Suprapubic skin (tissue), 4 donors: ENCODE results near the gene ZNF578. TPM values are rescaled to one million over a fixed set of nuclear protein-coding genes. Genes with fewer than 3 reads are reported as not detected.
"Not testable (repeated sequence)": the region's sequence is repeated elsewhere in the genome, so short reads cannot be mapped to it uniquely, and the experiment has no call there.

ENCODE experiments used
- DNase-seq, 2 donors: peaks; one replicate each; pipeline ENCODE4 v3.0.0-alpha.2; 2019; ENCODE audit warnings: low spot score in 2 of 2
- H3K27ac ChIP-seq: fragments of 200-600 bp; sonication (generic); one replicate; pipeline ENCODE4 v1.5.1; 2019
- H3K27me3 ChIP-seq: fragments of 200-600 bp; sonication (generic); one replicate; pipeline ENCODE4 v1.5.1; 2019
- H3K36me3 ChIP-seq: fragments of 200-600 bp; sonication (generic); one replicate; pipeline ENCODE4 v1.5.1; 2019
- H3K4me1 ChIP-seq: fragments of 200-600 bp; sonication (generic); one replicate; pipeline ENCODE4 v1.5.1; 2019
- H3K4me3 ChIP-seq: fragments of 200-600 bp; sonication (generic); one replicate; pipeline ENCODE4 v1.5.1; 2019; ENCODE audit warnings: mild to moderate bottlenecking
- H3K9me3 ChIP-seq: fragments of 200-600 bp; sonication (generic); one replicate; pipeline ENCODE4 v1.5.1; 2019
- EP300 ChIP-seq: sonication (generic); formaldehyde crosslinking; IDR thresholded peaks from one replicate; pipeline ENCODE4 v1.6.1; 2017; ENCODE audit warnings: antibody characterized with exemption
- POLR2A ChIP-seq, 2 donors: fragments of 450-650 bp; IDR thresholded peaks; one replicate each; pipeline ENCODE4 v1.6.1; 2017; ENCODE audit warnings: antibody characterized with exemption in 2 of 2, mild to moderate bottlenecking in 2 of 2, moderate library complexity in 2 of 2
- POLR2AphosphoS5 ChIP-seq, 3 donors: sonication (generic); formaldehyde crosslinking; IDR thresholded peaks; one replicate each; pipeline ENCODE4 v1.6.1; 2017; ENCODE audit warnings: antibody characterized with exemption in 3 of 3
- WGBS: methylation state at CpG from one replicate; pipeline ENCODE4 v1.1.5; 2018; 5-methylcytosine and 5-hydroxymethylcytosine counted together
- total RNA-seq, 4 donors: library from RNA; depleted of rRNA; stranded (reverse); fragments of >200 nt; gene quantifications; one replicate each; pipeline ENCODE4 v1.1.0, GENCODE V29; 2016
- TF ChIP-seq, protein P1 (sequence below), 2 donors: fragments of 200-600 bp in 1 of 2; fragments of 450-650 bp in 1 of 2; sonication (generic) in 1 of 2; IDR thresholded peaks; one replicate each; pipeline ENCODE4 v1.5.1; 2016 to 2019; ENCODE audit warnings: antibody characterized with exemption in 2 of 2, mild to moderate bottlenecking in 1 of 2, moderate library complexity in 1 of 2

The ZNF578 gene
- total RNA-seq, 4 donors from 2014 or later, result 0.38 to 1.0 (median 0.64) TPM

GRCh38 chr19:52554216-52554971 lies 101.0 kb downstream of the ZNF578 start:
- Histone ChIP-seq H3K27me3 (no peaks in the 10 kb centered on the region), H3K27ac (no peak overlapping the region), H3K4me1 (no peaks in the 10 kb centered on the region), H3K9me3 (peaks cover 56% of the 10 kb centered on the region), H3K4me3 (no peak overlapping the region), H3K36me3 (peaks cover 88% of the 10 kb centered on the region)
- DNase-seq, result no peak
- TF ChIP-seq EP300 (no peak), POLR2AphosphoS5 (IDR thresholded peaks at IDR 0.05) (no peak), POLR2A (IDR thresholded peaks at IDR 0.05) (no peak)
- TF ChIP-seq, protein P1, sequence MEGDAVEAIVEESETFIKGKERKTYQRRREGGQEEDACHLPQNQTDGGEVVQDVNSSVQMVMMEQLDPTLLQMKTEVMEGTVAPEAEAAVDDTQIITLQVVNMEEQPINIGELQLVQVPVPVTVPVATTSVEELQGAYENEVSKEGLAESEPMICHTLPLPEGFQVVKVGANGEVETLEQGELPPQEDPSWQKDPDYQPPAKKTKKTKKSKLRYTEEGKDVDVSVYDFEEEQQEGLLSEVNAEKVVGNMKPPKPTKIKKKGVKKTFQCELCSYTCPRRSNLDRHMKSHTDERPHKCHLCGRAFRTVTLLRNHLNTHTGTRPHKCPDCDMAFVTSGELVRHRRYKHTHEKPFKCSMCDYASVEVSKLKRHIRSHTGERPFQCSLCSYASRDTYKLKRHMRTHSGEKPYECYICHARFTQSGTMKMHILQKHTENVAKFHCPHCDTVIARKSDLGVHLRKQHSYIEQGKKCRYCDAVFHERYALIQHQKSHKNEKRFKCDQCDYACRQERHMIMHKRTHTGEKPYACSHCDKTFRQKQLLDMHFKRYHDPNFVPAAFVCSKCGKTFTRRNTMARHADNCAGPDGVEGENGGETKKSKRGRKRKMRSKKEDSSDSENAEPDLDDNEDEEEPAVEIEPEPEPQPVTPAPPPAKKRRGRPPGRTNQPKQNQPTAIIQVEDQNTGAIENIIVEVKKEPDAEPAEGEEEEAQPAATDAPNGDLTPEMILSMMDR (IDR thresholded peaks at IDR 0.05), result no peak
- 94% methylated on average over 15 of the region's 15 CpGs for WGBS

DNA sequence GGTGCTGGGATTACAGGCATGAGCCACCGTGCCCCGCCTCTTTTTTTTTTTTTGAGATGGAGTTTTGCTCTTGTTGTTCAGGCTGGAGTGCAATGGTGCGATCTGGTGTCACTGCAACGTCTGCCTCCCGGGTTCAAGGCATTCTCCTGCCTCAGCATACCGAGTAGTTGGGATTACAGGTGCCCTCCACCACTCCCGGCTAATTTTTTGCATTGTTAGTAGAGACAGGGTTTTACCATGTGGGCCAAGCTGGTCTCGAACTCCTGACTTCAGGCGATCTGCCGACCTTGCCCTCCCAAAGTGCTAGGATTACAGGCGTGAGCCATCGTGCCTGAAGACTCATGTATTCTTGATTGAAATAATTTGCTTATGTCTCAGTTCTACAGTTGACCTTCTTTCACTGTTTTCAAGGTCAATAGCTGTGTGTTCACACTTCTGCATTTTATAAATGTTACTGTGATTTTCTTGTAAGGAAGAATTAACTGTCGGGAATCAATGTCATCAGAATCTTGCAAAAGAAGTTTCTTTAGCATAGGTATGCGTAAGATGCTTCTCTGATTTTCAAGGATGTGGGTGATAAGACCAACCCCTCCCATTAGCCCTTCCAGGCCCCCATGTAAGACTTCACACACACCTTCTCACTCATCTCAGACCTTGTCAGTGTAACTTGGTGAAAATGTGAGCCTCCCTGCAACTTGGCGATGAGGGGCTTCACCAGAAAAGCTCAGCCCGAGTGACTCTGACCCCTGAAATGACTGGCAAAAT lies 104.1 kb downstream of the ZNF578 start:
- peaks cover 79% of the 10 kb centered on the region for H3K36me3 ChIP-seq
- no peaks in the 10 kb centered on the region for H3K4me1 ChIP-seq
- 97% methylated on average over 16 of the region's 16 CpGs for WGBS
- DNase-seq, result no peak
- H3K4me3 ChIP-seq, result no peak overlapping the region
- H3K27me3 ChIP-seq, result no peaks in the 10 kb centered on the region
- TF ChIP-seq, protein P1 (IDR thresholded peaks at IDR 0.05), result no peak
- TF ChIP-seq EP300, result no peak
- no peak for TF ChIP-seq POLR2AphosphoS5 (IDR thresholded peaks at IDR 0.05)
- TF ChIP-seq POLR2A (IDR thresholded peaks at IDR 0.05), result no peak
- peaks cover 59% of the 10 kb centered on the region for H3K9me3 ChIP-seq
- no peak overlapping the region for H3K27ac ChIP-seq

DNA sequence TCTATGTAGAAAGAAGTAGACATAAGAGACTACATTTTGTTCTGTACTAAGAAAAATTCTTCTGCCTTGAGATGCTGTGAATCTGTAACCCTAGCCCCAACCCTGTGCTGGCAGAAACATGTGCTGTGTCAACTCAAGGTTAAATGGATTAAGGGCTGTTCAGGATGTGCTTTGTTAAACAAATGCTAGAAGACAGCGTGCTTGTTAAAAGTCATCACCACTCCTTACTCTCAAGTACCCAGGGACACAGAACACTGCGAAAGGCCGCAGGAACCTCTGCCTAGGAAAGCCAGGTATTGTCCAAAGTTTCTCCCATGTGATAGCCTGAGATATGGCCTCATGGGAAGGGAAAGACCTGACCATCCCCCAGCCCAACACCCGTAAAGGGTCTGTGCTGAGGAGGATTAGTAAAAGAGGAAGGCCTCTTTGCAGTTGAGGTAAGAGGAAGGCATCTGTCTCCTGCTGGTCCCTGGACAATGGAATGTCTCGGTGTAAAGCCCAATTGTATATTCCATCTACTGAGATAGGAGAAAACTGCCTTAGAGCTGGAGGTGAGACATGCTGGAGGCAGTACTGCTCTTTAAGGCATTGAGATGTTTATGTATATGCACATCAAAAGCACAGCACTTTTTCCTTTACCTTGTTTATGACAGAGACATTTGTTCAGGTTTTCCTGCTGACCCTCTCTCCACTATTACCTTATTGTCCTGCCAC lies 105.5 kb downstream of the ZNF578 start:
- H3K9me3 ChIP-seq, result peaks cover 57% of the 10 kb centered on the region
- H3K4me3 ChIP-seq, H3K4me1 ChIP-seq, H3K27me3 ChIP-seq, H3K27ac ChIP-seq, DNase-seq: not testable (repeated sequence)
- 79% methylated on average over 5 of the region's 5 CpGs for WGBS
- peaks cover 78% of the 10 kb centered on the region for H3K36me3 ChIP-seq

DNA sequence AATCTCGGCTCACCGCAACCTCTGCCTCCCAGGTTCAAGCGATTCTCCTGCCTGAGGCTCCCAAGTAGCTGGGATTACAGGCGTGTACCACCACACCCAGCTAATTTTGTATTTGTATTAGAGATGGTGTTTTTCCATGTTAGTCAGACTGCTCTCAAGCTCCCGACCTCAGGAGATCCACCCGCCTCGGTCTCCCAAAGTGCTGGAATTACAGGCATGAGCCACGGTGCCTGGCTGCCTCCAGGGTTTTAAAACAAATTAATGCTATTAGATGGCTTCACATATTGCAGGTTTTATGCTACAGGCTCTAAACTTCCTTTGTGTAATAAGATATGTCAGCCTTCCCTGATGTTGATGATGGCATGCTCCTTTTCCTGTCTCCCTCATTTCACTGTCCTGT lies 108.3 kb downstream of the ZNF578 start:
- not testable (repeated sequence) for H3K27ac ChIP-seq, H3K27me3 ChIP-seq, H3K4me1 ChIP-seq, DNase-seq, H3K4me3 ChIP-seq
- Histone ChIP-seq H3K9me3 (peaks cover 35% of the 10 kb centered on the region), H3K36me3 (peaks cover 60% of the 10 kb centered on the region)
- 98% methylated on average over 8 of the region's 8 CpGs for WGBS

Other genes starting within 250 kb of the ZNF578 start
- gene ZNF766, start 184.0 kb upstream of the ZNF578 start, total RNA-seq, result 10 to 100 TPM in 2 of 4 donors, 1 to 10 TPM in 2; 8.0 to 17.1 (median 12.3) TPM
- gene ZNF480, start 156.4 kb upstream of the ZNF578 start, total RNA-seq, result 10 to 100 TPM in 1 of 4 donors, 1 to 10 TPM in 3; 4.3 to 11.4 (median 7.2) TPM
- 1 to 10 TPM; 1.0 to 5.3 (median 1.2) TPM for gene ZNF610, start 117.3 kb upstream of the ZNF578 start, total RNA-seq
- gene ZNF880, start 83.6 kb upstream of the ZNF578 start, total RNA-seq, result 10 to 100 TPM; 12.1 to 30.5 (median 17.5) TPM
- gene ZNF528, start 55.7 kb upstream of the ZNF578 start, total RNA-seq, result 10 to 100 TPM in 3 of 4 donors, 1 to 10 TPM in 1; 8.0 to 41.9 (median 12.3) TPM
- gene ZNF534, start 24.4 kb upstream of the ZNF578 start, total RNA-seq, result under 1 TPM in 1 of 4 donors, not detected in 3; 0.30 TPM
- gene ZNF808, start 74.1 kb downstream of the ZNF578 start, total RNA-seq, result 10 to 100 TPM; 15.4 to 33.8 (median 18.4) TPM
- 10 to 100 TPM; 11.7 to 16.2 (median 12.6) TPM for gene ZNF701, start 116.7 kb downstream of the ZNF578 start, total RNA-seq
- gene ZNF83, start 184.8 kb downstream of the ZNF578 start, total RNA-seq, result 10 to 100 TPM; 21.3 to 92.9 (median 41.4) TPM